SHP77 treated with DMSO at 0.1 percent for 48 hours (cell line): ENCODE results near the gene TMEM158.
A peak's percentile ranks its signal among the peaks of the same experiment; 100 is the strongest.

Experiments
- DNase-seq: peaks from one replicate; lab custom pipeline; 2025; lab: John Stamatoyannopoulos, UW

The TMEM158 gene

DNA sequence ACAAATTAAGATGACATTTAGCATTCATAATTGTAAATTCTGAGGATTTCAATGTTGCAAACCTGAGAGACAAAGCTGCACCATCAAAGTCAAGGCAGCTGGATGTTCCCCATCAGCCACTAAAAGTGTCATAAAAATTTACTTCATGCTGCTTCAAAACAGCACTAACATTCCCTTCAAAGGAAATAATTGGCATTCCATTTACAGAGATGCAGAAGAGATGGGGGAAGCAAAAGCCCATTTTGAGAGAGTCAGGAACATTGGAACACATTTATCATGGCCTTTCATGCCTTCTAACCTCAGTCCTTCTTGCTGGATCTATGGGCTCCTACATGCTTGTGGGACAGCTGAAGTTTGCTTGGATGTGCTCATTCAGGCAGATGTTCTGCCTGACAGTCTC lies 6.4 kb upstream of the TMEM158 start:
- DNase-seq, result no peak

DNA sequence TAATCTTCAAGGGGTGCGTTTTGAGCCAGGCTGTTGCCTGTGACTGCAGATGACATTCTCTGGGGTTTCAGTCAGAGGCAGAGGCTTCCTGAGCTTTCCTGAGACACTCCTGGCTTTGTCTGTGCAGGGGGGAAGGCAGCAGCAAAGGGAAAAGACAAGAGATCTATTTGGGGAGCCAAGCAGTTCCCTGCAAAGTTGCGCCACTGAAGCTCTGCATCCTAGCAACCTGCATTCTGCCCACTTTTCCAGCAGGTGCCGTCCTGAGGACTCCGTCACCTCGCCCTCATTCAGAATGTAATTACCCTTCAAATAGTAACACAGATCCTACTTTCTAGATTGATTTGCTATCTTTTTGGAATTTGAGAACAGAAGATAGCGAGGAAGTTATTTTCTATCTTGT lies 1.9 kb upstream of the TMEM158 start:
- no peak for DNase-seq

DNA sequence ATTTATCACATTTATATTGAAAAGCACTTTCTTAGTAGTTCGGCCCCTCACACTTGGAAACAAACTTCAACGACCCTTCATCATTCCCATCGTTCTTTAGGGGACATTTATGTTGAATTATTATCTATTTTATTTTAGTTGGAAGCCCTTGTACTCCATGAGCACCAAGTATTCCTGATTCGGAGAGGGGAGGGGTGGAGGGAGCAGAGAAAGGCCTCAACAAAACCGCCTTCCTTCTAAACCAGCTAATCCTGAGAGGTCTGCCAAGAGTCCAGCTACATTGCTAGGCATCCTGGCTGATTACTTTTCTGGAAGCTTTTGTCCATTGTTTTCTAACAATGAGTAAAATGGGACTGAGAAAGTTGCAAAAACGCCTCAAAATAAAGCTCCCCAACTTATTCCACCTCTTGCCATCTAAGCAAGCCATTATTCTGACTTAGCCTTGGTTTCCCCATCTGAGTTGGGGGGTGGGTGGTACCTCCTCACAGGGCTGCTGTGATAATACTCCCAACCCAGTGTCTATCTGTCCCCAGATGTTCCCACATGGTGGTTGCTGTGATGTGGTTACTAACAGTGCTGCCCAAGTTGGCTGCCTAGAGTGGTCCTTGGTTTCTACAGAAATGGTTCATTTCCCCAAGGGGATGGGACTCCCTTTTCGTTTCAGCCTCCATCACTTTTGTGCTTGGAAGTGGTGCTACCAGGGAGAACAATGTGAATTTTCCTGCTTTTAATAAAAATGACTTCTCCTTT lies 1.2 kb upstream of the TMEM158 start:
- DNase-seq, result no peak

DNA sequence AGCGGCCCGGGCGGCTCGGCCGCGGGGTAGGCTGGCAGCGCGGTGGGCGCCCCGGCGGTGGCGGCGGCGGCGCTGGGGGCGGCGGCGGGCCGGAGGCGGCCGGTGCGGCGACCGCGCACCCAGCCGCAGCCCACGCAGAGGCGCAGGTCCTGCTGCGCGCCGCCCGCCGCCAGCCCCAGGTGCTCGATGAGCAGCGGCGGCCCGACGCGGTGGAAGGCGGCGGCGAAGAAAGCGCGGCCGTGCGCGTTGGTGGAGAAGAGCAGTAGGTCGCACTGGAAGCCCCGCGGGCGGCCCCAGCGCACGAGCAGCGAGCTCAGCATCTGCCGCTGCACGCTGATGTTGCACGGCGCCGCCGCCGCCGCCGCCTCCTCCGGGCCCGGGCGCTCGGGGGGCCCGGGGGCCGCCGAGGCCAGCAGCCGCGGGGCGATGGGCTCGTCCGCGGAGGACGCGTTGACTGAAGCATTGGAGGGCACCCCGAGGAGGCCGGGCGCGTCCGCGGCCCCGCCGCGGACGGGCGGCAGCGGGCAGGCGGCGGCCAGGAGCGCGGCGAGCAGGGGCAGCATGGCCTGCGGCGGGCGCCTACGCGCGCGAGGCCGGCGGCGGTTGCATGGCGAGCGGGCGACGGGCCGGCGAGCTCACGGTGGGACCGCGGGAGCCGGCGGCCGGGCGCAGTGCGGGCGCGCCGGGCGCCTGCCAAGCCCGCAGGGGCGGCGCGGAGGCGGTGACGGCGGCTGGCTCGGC lies 452 bp downstream of the TMEM158 start:
- DNase-seq, result no peak

DNA sequence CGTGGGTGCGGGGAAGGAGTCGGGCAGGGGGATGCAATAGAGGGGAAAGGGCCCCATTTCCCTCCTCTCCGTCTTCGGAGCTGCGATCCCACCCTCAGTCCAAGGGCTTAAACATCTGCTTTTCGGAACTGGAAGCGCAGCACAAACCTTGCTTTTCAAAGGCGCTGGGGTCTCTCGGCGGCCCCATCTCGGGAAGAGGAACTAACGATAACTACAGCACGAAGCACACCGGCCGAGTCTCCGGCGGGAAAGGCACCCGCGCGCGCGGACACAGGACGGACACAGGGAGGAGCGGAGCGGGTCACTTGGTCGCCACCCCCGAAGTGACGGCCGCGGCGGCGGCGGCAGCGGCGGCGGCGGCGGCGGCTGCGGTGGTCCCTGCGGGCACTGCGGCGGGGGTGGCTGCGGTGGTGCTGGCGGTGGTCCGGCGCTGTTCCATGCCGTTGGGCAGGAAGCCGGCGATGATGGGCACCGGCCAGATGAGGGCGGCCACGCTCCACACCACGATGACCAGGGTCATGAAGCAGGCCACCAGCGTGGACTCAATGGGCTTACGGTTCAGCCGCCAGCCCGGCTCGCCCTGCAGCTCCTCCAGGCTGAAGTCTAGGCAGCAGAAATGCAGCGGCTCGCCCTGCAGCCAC lies 1.1 kb downstream of the TMEM158 start:
- DNase-seq, result peak; percentile 38

DNA sequence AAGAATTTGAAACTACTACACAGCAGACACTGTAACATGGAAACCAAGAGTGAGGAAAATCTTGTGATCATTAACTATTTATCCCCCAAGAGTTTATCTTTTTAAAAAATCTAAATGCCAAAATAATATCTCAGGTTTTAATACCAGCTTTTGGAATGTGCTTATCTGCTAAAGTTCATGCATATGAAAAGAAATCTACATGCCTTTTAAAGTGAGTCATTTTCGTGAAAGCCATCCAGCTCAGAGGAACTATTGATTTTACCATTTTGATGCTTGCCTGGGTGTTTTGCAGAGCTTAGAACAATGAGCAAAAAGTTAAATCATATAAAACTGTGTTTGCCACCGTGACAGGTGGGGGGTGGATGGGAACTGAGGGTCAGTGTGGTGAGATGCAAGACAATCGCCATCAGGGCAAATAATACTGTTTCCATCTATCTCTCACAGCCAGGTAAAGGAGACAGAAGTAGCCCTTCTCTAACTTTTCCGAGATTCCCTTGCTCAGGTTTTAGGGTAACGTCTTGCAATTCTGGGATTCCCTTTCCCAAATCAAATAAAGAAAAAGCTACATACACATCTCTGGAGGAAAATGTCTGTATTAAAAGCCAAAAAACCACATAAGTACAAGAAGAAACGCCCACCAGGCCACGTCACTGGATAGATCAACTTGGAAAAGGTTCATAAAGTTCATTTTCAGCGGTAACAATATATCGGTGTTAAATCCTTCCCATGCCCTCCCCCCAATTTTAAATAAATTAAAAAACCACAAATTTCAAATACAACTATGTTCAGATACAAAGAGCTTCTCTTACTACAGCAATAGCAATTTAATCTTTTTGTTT lies 2.0 kb downstream of the TMEM158 start:
- DNase-seq, result no peak

DNA sequence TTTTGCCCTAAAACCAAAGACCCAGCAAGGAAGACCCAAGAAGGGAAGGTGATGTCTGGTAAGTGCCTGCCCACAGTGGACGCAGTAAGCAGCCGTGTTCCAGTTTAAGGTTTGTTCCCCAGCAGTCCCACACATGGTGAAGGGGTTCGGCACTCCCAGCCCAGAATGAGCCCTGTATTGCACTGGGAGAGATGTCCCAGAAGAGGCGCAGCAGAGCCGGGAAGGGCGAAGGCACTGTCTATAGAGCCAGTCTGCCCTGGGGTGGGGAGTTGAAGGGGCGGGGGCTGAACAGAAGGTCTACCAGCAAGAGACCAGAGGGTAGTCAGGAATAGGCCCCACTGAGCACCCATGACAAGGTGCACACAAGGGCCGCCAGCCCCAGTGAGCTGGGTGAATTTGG lies 6.4 kb downstream of the TMEM158 start:
- no peak for DNase-seq

DNA sequence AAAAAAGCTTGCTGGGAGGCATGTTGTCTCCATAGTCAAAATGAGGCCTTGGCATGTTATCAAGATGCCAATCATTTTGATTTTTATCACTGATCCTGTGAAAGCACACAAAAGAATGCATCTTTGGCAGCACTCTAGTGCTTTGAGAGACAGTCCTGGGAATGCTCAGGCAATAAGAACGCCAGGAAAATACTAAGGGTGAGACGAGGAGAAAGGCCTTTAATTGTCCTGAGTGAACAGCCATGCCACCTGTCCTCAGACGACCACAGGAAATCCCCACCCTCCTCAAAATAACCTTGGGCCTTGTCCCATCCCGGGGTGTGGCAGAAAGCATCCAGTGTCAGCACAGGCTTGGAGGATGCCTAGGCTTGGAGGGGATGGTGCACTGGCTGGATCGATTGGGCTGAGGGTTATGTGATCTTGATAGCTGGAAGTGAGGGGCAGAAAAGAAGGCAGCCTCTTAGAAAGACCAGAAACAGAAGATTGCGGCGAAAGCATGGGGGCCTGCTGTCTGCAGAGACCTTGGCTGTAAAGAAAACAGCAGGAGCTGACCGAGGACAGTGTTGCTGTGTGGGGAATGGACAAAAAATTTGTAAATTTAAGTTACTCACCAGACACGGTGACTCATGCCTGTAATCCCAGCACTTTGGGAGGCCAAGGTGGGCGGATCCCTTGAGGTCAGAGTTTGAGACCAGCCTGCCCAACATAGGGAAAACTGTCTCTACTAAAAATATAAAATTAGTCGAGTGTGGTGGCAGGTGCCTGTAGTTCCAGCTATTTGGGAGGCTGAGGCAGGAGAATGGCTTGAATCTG lies 7.3 kb downstream of the TMEM158 start:
- no peak for DNase-seq

DNA sequence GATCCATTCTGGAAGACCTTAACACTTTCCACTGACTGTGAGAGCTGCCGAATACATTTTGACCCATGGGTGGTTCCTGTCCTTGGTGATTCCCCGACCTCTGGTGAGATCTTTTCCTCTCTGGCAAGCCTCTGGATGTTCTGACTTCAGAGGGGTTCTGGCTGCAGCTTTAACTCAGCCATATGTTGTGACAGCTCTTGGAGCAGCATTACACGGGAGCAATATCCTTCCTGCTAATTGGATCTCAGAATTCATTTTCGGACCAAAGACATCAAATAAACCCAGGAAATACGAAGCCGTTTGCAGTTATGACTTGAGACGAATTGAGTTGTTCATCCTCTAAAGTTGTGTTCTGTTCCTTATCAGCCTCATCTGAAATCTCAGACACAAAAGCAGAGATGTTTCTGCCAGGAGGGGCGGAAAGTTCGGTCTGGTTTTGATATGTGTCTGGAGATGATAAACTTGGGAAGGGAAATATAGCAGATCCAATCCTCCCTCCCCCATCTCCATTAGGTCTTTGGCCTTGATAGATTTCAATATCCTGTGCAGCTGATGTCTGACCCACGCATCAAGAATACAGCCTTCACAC lies 10.0 kb downstream of the TMEM158 start:
- DNase-seq, result no peak

DNA sequence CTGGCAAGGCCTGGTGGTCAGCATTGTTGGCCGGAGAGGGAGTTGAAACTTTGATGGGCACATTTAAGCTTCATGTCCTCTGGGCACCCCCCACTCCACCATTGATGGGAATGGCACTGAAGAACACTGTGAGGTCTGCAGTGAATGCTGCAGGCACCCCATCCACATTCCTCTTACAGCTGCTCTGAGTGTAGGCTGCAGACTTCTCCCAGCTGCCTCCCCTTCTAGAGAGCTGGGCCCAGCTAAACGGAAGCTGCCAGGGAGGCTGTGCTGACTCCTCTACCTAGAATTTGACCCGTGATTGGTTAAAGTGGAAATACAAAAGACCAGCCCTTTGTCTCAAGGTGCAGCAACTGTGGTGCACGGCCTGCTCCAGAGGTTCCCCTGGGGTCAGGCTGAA lies 10.6 kb downstream of the TMEM158 start:
- no peak for DNase-seq

DNA sequence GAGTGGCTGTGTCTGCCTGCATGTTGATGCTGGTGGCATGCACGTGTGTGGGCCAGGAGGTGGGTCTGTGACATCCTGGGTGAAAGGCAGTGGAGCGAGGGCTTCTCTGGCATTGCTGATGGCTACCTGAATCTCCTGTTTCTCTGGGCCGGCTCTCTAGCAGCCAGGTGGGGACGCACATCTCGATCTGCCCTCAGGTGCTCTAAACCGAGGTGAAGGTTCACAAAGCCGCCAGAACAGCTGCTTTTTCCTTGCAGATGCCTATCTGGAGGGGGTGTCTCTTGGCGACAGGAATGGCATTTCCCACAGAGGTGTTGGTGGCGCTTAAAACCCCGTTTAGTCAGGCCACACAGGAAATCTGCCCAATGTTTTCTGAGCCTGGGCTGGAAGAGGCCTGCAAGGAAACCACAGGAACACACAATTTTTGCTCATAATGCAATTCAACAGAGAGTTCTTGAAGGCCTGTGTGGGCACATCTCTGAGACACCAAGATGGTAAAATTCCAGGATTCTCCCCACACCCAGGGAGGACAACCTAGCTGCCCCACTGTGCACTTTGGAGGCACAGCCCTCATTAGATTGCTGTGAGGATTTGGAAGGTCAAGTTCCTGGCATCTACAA lies 11.9 kb downstream of the TMEM158 start:
- no peak for DNase-seq

DNA sequence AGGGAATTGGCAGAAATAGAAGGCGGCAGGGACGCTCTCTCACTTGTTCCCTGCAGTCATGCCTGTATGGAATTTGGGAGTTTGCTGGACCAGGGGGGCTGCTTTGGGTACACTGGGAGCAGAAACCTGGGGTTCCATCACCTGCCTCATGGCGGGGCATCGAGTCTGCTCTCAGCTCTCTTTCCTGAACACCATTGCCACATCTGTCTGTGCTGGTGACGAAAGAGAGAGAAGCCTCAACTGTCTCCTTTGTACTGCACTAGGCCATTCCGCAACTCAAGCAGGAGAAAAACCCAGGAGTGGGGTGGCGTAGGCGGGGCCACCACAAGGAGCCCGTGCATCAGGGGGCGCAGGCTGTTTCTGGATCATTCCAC lies 14.0 kb downstream of the TMEM158 start:
- no peak for DNase-seq

DNA sequence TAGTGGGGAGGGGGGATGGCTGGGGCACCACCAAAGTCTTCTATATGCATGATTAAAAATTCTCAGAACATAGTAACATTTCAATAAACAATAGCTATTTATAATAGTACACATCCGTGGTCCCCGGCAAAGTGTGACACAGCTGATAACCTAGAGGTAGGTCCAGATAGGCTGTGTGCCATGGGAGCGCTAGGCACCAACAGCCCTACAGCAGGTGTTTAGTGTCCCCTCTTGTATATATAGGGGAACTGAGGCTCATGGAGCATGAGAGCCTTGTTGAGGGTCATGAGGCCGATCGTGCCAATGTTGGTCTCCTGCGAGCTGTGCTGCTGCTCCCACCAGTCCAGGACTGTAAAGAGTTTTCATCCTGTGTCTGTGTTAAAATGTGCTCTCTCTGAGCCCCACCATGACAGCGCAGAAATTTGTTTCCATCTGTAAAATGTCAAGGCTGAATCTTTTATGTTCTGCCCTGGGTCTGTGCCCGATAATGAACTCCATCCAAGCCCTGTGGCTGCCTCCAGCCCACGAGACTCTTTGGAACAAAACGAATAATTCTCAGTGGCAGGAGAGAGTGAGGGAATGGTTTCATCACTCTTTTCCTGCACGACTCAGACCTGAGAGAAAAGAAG lies 14.5 kb downstream of the TMEM158 start:
- DNase-seq, result no peak

DNA sequence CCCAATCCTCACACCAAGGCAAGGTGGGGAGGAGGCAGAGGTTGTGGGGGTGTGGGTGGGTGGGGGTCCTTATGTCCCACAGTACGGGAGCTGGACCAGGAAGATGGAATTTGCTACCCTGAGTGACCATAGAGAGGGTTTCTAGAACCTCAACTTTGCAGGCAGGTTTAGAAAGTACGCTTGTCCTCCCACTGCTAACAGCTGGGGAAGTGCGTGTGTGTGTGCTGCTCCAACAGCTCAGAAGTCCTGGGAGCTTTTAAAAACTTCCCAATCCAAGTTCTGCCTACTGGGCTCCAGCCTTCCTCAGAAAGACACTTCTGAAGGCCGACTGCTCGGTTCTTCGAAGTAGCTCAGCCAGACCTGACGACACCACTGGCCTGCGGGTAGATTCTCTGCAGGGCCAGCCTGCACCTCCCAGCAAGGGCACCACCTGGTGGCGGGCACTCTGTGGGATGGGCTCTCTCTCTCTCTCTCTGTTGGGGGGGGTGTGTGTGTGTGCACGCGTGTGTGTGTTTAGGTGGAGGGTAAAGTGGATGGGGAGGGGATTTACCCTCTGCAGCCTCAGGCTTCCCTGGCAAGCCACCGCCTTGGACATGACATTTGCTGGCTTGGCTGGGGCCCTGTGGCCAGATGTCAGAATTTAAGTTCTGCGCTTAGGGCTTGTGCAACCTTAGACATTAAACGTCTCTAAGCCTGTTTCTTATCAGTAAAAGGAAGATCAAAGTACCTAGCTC lies 15.6 kb downstream of the TMEM158 start:
- DNase-seq, result no peak

DNA sequence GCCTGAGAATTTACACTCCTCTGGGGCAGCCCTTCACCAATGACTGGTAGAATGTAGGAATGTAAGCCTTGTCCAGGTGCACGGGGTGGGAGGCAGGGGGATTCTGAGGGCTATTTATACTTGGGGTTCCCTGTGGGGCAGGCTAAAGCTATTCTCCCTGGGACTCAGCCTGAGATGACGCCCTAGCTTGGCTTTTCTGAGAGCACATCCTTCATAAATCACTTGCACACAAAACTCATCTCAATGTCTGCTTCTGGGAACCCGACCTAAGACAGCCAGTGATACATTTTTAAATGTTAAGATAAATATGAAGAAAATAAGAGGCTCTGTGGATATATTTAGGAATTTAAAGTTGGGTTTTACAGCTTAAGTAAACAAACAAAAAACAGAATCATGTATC lies 16.6 kb downstream of the TMEM158 start:
- DNase-seq, result no peak

DNA sequence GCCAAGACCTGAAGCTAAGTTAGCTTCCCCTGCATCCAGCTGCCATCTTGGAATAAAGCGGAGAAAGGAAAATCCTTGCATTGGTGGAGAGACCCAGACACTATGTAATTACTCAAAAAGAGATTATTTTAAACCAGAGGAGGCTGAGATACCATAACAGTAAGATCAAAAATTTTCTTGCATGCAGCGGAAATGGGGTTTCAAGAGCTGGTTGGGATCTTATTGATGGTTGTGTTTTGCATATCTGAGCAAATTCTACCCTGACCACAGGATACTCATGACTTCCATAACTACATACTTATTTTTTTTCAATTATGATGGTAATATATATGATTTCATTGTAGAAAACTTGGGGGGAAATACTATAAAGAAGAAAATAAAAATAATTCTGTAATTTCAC lies 17.5 kb downstream of the TMEM158 start:
- DNase-seq, result no peak

DNA sequence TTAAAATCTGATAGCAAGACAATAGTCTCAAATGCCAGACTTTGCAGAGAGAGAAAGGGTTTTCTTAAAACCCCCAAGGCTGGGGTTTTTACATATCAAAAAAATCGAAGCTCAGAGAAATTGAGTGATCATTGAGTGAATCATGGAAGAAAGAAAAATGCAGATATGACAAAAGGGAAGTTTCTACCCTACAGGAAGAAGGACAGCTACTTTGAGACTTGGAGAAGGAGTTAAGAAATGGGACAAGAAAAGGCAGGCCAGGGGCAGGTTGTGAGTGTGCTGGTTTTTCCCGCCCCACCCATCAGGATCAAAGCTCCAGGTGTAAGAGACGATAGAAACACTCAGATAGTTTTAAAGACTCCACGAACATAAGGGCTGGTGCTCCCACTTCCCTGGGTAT lies 18.6 kb downstream of the TMEM158 start:
- no peak for DNase-seq

DNA sequence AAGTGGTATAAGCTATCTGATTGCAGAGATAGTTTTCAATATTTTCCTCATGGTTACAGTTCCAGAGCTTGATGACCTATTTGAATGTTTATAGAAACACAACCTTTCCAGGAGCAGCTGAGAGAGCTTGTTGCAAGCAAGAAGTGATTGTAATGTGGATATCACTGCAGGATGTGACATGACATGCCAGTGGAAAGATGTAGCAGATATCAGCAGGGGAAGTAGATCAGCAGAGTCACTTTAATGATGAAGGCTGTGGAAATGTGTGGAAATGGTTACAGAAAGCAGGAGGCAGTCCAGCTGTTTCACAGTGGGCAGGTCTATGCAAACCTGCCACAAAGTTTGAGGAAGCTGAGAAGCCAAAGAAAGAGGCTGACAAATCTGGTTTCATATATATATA lies 21.0 kb downstream of the TMEM158 start:
- DNase-seq, result no peak

DNA sequence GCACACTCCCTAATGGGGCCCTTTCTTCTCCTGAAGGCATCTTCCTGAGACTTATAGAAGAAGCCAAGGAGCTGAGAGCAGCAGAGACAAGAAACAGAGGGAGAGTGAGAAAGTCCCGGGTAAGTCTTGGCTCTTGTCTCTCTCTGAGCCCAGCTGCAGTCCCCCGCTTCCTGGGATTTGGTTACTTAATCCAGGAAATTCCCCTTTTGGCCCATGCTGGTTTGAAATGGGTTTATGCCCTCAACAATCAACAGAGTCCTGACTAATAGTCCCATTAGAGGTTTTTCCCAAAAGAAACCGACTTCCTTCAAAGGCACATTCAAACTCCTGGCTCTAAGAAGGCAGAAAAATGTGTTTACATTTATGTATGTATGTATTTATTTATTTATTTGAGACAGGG lies 22.0 kb downstream of the TMEM158 start:
- DNase-seq, result no peak
